HG03060 (cell line): Measurements from ENCODE around the gene MRPL2.

ENCODE experiments used
- ATAC-seq: cut with Tn5 transposase; IDR thresholded peaks from one replicate; pipeline ENCODE4 v1.9.1; 2021; ENCODE audit warnings: low read depth, moderate number of reproducible peaks; ENCODE audit not compliant: unreplicated experiment

The MRPL2 gene

DNA sequence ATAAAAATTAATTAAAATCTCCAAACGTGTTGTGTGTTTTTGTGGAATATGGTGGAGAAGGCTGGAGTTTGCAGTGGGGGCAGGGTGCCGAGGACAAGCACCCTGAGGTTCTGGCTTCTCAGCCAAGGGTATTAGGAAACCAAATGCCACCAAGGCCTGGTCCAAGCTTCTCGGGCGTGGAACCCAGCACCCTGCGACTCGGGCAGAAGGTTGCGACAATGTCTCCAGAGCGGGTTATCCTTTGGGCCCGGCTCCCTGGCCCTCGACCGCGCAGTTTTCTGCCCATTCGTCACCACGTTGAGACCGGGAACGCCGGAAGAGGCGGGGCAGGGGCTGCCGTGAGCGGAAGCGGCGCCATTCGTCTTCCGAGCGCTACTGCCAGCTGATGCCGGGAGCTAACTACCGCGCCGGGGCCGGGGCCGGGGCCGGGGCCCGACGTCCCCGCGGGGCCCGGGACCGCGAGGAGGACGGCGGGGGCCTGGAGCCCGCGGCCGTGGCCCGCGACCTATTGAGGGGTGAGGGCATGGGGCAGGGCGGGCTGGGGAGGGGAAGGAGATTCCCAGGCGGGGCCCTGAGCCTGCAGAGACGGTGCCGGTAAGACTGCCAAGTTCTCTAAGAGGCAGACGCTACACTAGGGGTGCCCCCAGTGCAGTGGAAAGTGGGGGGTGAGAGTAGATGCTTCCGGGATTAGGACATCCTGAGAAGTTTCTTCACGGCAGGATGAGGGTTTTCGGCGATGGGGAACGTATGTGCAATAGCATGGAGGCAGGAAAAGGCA is 37.8 kb downstream of the MRPL2 start, which contains the start of gene RRP36:
Gene RRP36 (plus strand): TSS at position 354 of the 778 bp plus-strand sequence. CDS start 32 bp downstream, at position 386.
- no peak for ATAC-seq

- no peak for ATAC-seq
These were observed 38.4 kb downstream of the MRPL2 start for GRCh38 chr6:43020847-43021246.

DNA sequence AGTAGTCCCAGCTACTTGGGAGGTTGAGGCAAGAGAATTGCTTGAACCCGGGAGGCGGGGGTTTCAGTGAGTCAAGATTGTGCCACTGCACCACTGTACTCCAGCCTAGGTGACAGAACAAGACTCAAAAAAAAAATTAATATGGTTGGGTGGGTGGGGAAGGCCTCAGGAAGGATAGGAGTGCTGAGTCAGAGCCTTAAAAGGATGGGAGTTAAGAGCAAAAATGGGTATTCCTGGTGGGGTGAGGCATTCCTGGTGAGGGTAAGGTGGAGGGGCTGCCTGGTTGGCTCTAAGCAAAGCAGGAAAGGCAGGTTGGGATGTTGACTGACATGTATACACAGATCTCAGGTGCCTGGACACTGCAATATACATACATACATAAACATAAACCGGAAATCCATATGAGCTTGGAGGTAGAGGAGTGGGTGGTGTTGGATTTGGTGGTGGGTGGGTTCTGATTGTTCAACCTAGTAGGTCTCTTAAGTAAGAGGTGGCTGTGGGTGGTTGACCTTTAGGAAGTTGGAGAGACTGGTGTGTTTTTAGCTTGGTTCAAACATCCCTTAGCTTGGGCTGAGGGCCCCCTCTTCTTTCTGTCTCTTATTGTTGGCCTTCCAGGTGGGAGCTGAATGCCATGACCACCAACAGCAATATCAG is 39.1 kb downstream of the MRPL2 start:
- no peak for ATAC-seq

DNA sequence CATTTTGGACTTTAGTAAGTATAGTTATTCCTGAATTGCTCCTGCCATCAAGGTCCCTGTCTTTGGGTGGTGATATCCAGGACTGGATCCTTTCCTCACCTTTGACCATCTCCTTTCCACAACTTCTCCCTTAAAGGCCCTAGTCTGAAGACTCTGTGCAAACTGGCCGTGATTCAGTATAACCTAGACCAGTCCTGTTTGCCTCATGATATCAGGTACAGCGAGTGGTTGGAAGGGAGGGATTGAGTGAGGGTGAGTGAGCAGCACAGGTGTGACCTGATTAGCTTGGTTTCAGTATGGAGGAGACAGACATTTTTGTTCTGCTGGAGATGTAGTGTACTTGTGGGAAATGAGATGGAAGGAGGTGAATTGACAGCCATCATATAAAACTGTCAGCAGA is 40.1 kb downstream of the MRPL2 start:
- no peak for ATAC-seq

DNA sequence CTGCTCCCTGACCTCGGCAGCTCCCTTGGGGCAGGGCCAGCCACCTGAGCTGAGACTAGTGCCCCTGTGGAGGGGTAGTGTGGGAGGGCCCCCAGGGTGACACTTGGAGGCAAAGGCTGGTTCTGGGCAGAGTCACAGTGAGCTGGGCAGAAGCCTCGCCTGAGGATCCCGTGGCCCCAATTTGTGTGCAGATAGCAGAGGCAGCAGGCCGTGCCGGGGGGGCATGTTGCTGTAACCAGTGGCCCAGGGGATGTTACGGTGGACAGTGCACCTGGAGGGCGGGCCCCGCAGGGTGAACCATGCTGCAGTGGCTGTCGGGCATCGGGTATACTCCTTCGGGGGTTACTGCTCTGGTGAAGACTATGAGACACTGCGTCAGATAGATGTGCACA is 42.3 kb downstream of the MRPL2 start:
- no peak for ATAC-seq

- no peak for ATAC-seq
These were observed 42.9 kb downstream of the MRPL2 start for GRCh38 chr6:43016176-43016942.

DNA sequence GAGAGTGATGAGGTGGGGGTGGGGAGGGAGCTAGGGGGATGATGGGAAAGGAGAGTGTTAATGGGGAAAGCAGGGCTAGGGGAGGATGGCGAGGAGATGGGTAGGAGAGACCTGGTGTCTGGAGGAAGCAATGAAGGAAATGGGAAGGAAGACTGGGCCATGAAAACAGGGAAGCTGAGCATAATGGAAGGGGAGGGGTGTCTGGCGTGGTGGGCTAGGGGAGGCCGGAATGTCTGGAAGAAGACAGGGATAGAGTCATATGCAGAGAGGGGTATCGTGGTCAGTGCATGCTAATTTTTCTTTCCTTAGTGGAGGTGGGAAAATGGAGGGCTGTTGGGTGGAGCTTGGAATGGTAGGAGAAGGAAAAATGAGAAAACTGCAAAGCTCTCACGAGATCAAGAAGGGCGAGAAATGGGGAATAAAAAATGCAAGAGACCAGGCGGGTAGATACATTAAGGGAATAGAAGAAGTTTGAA is 44.8 kb downstream of the MRPL2 start:
- no peak for ATAC-seq

GRCh38 chr6:43013843-43014433 is 45.3 kb downstream of the MRPL2 start, which contains the start of the genes KLHDC3 and MEA1:
Gene KLHDC3 (plus strand): TSS chr6:43014249. CDS start chr6:43017193, 2,944 bp downstream.
Gene MEA1 (minus strand): TSS chr6:43013946. CDS start chr6:43013813, 133 bp downstream.
- ATAC-seq: peak; percentile 91

DNA sequence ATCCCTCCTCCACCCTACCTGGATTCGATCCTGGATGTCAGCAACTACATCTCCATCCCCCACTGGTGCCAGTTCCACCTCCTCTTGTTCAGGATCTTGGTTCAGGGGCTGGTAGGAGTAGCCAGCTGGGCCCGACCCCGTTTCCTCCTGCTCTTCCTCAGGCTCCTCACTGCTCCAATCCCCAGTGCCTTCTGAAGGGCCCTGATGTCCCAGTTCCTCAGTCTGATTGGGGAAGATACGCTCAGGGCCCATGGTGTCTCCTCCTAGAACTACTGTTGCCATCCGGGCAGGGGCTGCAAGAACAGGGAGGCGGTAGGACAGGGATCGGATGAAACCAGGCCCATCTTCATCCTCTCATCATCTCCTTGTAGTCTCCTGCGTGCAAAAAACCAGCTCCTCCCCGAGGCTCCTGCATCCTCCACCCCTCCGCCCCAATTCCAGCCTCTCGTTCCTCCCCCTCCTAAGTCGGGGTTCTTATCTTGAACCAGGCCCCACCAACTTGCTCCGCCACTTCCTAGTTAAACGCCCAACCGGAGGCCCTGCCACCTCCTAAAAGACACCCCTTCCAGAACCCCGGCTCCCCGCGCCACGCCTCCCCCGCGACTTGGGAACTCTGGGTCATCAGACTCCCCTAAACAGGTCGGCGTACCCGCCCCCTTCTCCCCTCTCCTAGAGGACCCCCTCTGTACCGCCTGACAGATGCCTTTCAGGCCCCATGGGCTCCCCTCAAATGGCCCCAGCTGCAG is 46.0 kb downstream of the MRPL2 start:
- no peak for ATAC-seq

DNA sequence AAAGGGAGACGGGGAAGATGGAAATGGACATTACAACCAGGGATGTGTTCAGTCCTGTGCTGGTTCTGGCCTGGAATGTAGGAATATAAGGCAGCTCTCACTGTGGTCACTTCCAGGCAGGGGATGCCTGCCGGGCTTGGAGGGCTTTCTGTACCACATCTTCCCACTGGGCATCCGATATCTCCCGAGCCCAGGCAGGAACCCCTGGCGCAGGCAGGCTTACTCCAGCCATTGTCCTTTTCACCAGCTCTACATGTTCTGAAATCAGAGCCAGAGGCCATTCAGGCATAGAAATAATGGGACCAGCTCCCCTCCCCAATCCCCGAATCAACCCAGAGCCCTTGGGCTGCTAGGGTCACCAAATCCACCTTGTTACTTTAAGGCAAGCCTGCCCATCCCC is 46.9 kb downstream of the MRPL2 start:
- no peak for ATAC-seq

- ATAC-seq: no peak
These were observed 48.0 kb downstream of the MRPL2 start for GRCh38 chr6:43011207-43011606.

DNA sequence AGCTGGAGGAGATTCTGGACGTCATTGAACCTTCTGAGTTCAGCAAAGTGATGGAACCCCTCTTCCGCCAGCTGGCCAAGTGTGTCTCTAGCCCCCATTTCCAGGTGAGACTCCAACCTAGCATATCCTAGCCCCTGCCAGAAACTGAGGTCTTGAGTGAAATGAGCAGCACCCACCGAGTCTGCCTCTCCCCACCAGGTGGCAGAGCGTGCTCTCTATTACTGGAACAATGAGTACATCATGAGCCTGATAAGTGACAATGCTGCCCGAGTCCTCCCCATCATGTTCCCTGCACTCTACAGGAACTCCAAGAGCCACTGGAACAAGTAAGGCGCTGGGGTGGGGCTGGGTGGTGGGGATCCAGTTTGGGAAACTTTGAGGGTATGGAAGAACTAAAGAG is 50.1 kb downstream of the MRPL2 start:
- ATAC-seq: no peak

DNA sequence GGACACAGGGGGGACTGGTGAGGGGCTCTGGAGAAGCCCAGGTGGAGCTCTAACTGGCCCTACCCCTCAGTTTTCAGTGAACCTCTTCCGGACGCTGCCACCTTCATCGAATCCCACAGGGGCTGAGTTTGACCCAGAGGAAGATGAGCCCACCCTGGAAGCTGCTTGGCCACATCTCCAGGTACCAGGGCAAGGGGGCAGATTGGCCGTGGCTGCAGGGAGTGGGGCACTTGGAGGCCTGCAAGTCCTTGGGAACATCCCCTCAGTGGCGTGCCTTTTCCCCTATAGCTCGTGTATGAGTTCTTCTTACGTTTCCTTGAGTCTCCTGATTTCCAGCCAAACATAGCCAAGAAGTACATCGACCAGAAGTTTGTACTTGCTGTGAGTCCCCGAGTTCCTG is 52.1 kb downstream of the MRPL2 start:
- no peak for ATAC-seq

- ATAC-seq: no peak
These were observed 53.0 kb downstream of the MRPL2 start for GRCh38 chr6:43006251-43006650.

DNA sequence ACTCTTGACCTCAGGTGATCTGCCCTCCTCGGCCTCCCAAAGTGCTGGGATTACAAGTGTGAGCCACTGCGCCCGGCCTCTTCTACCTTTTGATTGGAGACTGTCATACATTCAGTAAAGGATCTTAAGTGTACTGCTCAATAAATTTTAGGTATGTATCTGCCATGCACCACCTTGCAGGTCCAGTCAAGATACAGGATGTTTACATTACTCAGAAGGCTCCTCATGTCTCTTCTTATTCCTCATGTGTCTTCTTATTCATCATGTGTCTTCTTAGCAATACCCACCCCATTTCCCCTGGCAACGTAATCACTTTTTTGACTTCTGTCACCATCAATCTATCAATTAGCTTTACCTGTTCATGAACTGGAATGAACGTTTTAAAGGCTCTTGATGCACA is 53.4 kb downstream of the MRPL2 start:
- ATAC-seq: no peak
